Neural cell (in vitro differentiated cells): ENCODE data around the gene LDHD. TPM values are rescaled to one million over a fixed set of nuclear protein-coding genes. Genes with fewer than 3 reads are reported as not detected.

Source experiments
- H2AFZ ChIP-seq: fragments of 200-600, 300-800 bp; sonication (generic), shearing (Covaris generic); 2 replicates; pipeline ENCODE4 v1.6.0; 2014; ENCODE audit warnings: low read depth, mild to moderate bottlenecking, antibody characterized with exemption, low read length, moderate library complexity
- H3F3A ChIP-seq: fragments of 200-600 bp; shearing (Covaris generic); 2 replicates; pipeline ENCODE4 v1.6.1; 2016; ENCODE audit warnings: mild to moderate bottlenecking, moderate library complexity, mixed read lengths, antibody characterized with exemption, low read length; ENCODE audit not compliant: insufficient read depth, poor library complexity, severe bottlenecking
- H3K27ac ChIP-seq: fragments of 200-600, 300-800 bp; sonication (generic), shearing (Covaris generic); 2 replicates; pipeline ENCODE4 v1.5.1; 2014; ENCODE audit warnings: mild to moderate bottlenecking, low read length, moderate library complexity
- H3K27me3 ChIP-seq: fragments of 300-800, 200-600 bp; sonication (generic), shearing (Covaris generic); 2 replicates; pipeline ENCODE4 v1.6.0; 2014; ENCODE audit warnings: mild to moderate bottlenecking, low read depth, low read length, moderate library complexity; ENCODE audit not compliant: insufficient read depth
- H3K36me3 ChIP-seq: fragments of 300-800, 200-600 bp; sonication (generic), shearing (Covaris generic); 2 replicates; pipeline ENCODE4 v1.5.1; 2014; ENCODE audit warnings: mild to moderate bottlenecking, antibody characterized with exemption, low read length, moderate library complexity; ENCODE audit not compliant: insufficient read depth
- H3K4me2 ChIP-seq: fragments of 300-800, 200-600 bp; sonication (generic), shearing (Covaris generic); 2 replicates; pipeline ENCODE4 v1.6.0; 2014; ENCODE audit warnings: mild to moderate bottlenecking, low read length
- H3K4me3 ChIP-seq: fragments of 300-800, 200-600 bp; sonication (generic), shearing (Covaris generic); 2 replicates; pipeline ENCODE4 v1.5.1; 2014; ENCODE audit warnings: mild to moderate bottlenecking, low read length, moderate library complexity
- H3K79me2 ChIP-seq: fragments of 200-600 bp; shearing (Covaris generic); replicated peaks from 2 replicates; pipeline ENCODE4 v1.6.0; 2014; ENCODE audit warnings: mild to moderate bottlenecking, low read length, moderate library complexity; ENCODE audit not compliant: insufficient read depth
- H3K9ac ChIP-seq: fragments of 300-800, 200-600 bp; sonication (generic), shearing (Covaris generic); 2 replicates; pipeline ENCODE4 v1.6.1; 2016; ENCODE audit warnings: mild to moderate bottlenecking, low read length, mixed read lengths
- H3K9me2 ChIP-seq: fragments of 200-600 bp; shearing (Covaris generic); 2 replicates; pipeline ENCODE4 v1.6.1; 2016; ENCODE audit warnings: mild to moderate bottlenecking, low read length, mixed read lengths; ENCODE audit not compliant: insufficient read depth
- H3K9me3 ChIP-seq: fragments of 200-600, 300-800 bp; sonication (generic), shearing (Covaris generic); 2 replicates; pipeline ENCODE4 v1.6.1; 2016; ENCODE audit warnings: mild to moderate bottlenecking, mixed run types, low read length, moderate library complexity, mixed read lengths
- H4K20me1 ChIP-seq: fragments of 200-600 bp; shearing (Covaris generic); 2 replicates; pipeline ENCODE4 v1.6.1; 2016; ENCODE audit warnings: mild to moderate bottlenecking, mixed run types; ENCODE audit not compliant: insufficient read depth
- CTCF ChIP-seq: fragments of 450-650 bp; IDR thresholded peaks from 2 replicates; pipeline ENCODE4 v1.5.1; 2014; ENCODE audit warnings: antibody characterized with exemption, mild to moderate bottlenecking, moderate library complexity; ENCODE audit not compliant: poor library complexity, severe bottlenecking
- EP300 ChIP-seq: fragments of 450-650 bp; conservative IDR thresholded peaks from 2 replicates; pipeline ENCODE4 v1.6.1; 2014; ENCODE audit warnings: antibody characterized with exemption, mild to moderate bottlenecking, moderate library complexity; ENCODE audit not compliant: poor library complexity, severe bottlenecking
- EZH2 ChIP-seq: fragments of 200-600, 300-800 bp; shearing (Covaris generic), sonication (generic); IDR thresholded peaks from 2 replicates; pipeline ENCODE4 v1.6.1; 2014; ENCODE audit warnings: antibody characterized with exemption, low read length, borderline replicate concordance, mild to moderate bottlenecking; ENCODE audit not compliant: insufficient read depth, poor library complexity, severe bottlenecking
- MXI1 ChIP-seq: fragments of 450-650 bp; conservative IDR thresholded peaks from 2 replicates; pipeline ENCODE4 v1.6.1; 2014; ENCODE audit warnings: antibody characterized with exemption, mild to moderate bottlenecking; ENCODE audit not compliant: poor library complexity, severe bottlenecking
- POLR2AphosphoS5 ChIP-seq: IDR thresholded peaks from 2 replicates; pipeline ENCODE4 v1.6.1; 2012
- RAD21 ChIP-seq: fragments of 450-650 bp; conservative IDR thresholded peaks from 2 replicates; pipeline ENCODE4 v1.6.1; 2014; ENCODE audit warnings: antibody characterized with exemption, mild to moderate bottlenecking, moderate library complexity
- REST ChIP-seq: IDR thresholded peaks from 2 replicates; pipeline ENCODE4 v1.6.1; 2012; ENCODE audit warnings: borderline replicate concordance
- SMC3 ChIP-seq: fragments of 450-650 bp; conservative IDR thresholded peaks from 2 replicates; pipeline ENCODE4 v1.6.1; 2014; ENCODE audit warnings: antibody characterized with exemption, mild to moderate bottlenecking, moderate library complexity; ENCODE audit not compliant: poor library complexity
- TAF1 ChIP-seq: IDR thresholded peaks from 2 replicates; pipeline ENCODE4 v1.6.1; 2012; ENCODE audit warnings: low read depth
- polyA plus RNA-seq: library from polyadenylated mRNA; depleted of rRNA; stranded (reverse); fragments of >200 nt; gene quantifications from 2 replicates; pipeline ENCODE4 v1.2.3, GENCODE V29; 2014

The LDHD gene
- polyA plus RNA-seq, 1 donor from 2014 or later: not detected

- Histone ChIP-seq H3K9ac (no peak overlapping the region), H3K36me3 (no peaks in the 10 kb centered on the region), H2AFZ (no peak overlapping the region), H3K27ac (no peak overlapping the region), H3F3A (no peaks in the 10 kb centered on the region), H3K4me2 (no peak overlapping the region), H3K4me3 (no peak overlapping the region), H3K27me3 (no peaks in the 10 kb centered on the region), H4K20me1 (peaks cover 4% of the 10 kb centered on the region), H3K79me2 (no peaks in the 10 kb centered on the region), H3K9me2 (no peaks in the 10 kb centered on the region), H3K9me3 (no peaks in the 10 kb centered on the region)
- TF ChIP-seq POLR2AphosphoS5: peak; percentile 7
- TF ChIP-seq RAD21: no peak
Measured at GRCh38 chr16:75114946-75115825, 1.4 kb downstream of the LDHD start.

- Histone ChIP-seq H3K27me3 (no peaks in the 10 kb centered on the region), H3K9me3 (no peaks in the 10 kb centered on the region), H3K36me3 (no peaks in the 10 kb centered on the region), H3K4me3 (no peak overlapping the region), H3K9ac (no peak overlapping the region), H3K4me2 (no peak overlapping the region), H3K9me2 (no peaks in the 10 kb centered on the region), H3F3A (no peaks in the 10 kb centered on the region), H3K27ac (no peak overlapping the region), H2AFZ (no peak overlapping the region), H3K79me2 (no peaks in the 10 kb centered on the region), H4K20me1 (peaks cover 4% of the 10 kb centered on the region)
- no peak for TF ChIP-seq TAF1
- no peak for TF ChIP-seq POLR2AphosphoS5
- no peak for TF ChIP-seq MXI1
Measured at GRCh38 chr16:75114179-75114945, 2.2 kb downstream of the LDHD start.

- no peaks in the 10 kb centered on the region for H3K27me3 ChIP-seq
- H2AFZ ChIP-seq: no peak overlapping the region
- H3K27ac ChIP-seq: no peak overlapping the region
- H3K36me3 ChIP-seq: no peaks in the 10 kb centered on the region
- no peak overlapping the region for H3K4me3 ChIP-seq
- no peaks in the 10 kb centered on the region for H3K9me2 ChIP-seq
- peaks cover 4% of the 10 kb centered on the region for H4K20me1 ChIP-seq
- H3K4me2 ChIP-seq: no peak overlapping the region
- H3F3A ChIP-seq: no peaks in the 10 kb centered on the region
- TF ChIP-seq POLR2AphosphoS5 (no peak), EP300 (no peak), RAD21 (no peak), MXI1 (no peak), SMC3 (no peak), REST (no peak), CTCF (no peak), EZH2 (no peak), TAF1 (no peak)
- no peaks in the 10 kb centered on the region for H3K9me3 ChIP-seq
- no peak overlapping the region for H3K9ac ChIP-seq
- no peaks in the 10 kb centered on the region for H3K79me2 ChIP-seq
Measured at GRCh38 chr16:75113541-75114121, 2.9 kb downstream of the LDHD start.
